ENCODE data around the gene SMAD4.

SMAD4 gene

GRCh38 chr18:51021226-51021965 is 8.6 kb upstream of the SMAD4 start:
- no peak for DNase-seq (ENCODE audit: low read depth)

- DNase-seq (ENCODE audit: low read depth), result no peak
These were observed 4.5 kb upstream of the SMAD4 start for GRCh38 chr18:51025512-51025911.

- no peak for DNase-seq (ENCODE audit: low read depth)
These were observed 1.7 kb upstream of the SMAD4 start for GRCh38 chr18:51028201-51028805.

GRCh38 chr18:51029378-51029693 is 677 bp upstream of the SMAD4 start:
- DNase-seq (ENCODE audit: low read depth), result no peak

- peak; percentile 27 for DNase-seq (ENCODE audit: low read depth)
These were observed 685 bp downstream of the SMAD4 start for GRCh38 chr18:51030537-51031258.

GRCh38 chr18:51032193-51032592 is 2.2 kb downstream of the SMAD4 start:
- DNase-seq (ENCODE audit: low read depth), result no peak

GRCh38 chr18:51037230-51037629 is 7.2 kb downstream of the SMAD4 start:
- no peak for DNase-seq (ENCODE audit: low read depth)

- DNase-seq (ENCODE audit: low read depth), result no peak
These were observed 8.1 kb downstream of the SMAD4 start for GRCh38 chr18:51038110-51038509.

- DNase-seq (ENCODE audit: low read depth), result no peak
These were observed 9.4 kb downstream of the SMAD4 start for GRCh38 chr18:51039138-51040112.

- no peak for DNase-seq (ENCODE audit: low read depth)
These were observed 11.8 kb downstream of the SMAD4 start for GRCh38 chr18:51041677-51042352.

- no peak for DNase-seq (ENCODE audit: low read depth)
These were observed 15.0 kb downstream of the SMAD4 start for GRCh38 chr18:51044928-51045585.

GRCh38 chr18:51048190-51048589 is 18.2 kb downstream of the SMAD4 start:
- DNase-seq (ENCODE audit: low read depth), result no peak

- no peak for DNase-seq (ENCODE audit: low read depth)
These were observed 19.1 kb downstream of the SMAD4 start for GRCh38 chr18:51049137-51049536.

- peak; percentile 25 for DNase-seq (ENCODE audit: low read depth)
These were observed 21.2 kb downstream of the SMAD4 start for GRCh38 chr18:51051105-51051712.

- no peak for DNase-seq (ENCODE audit: low read depth)
These were observed 23.8 kb downstream of the SMAD4 start for GRCh38 chr18:51053814-51054213.

- peak; percentile 19 for DNase-seq (ENCODE audit: low read depth)
These were observed 24.8 kb downstream of the SMAD4 start for GRCh38 chr18:51054764-51055163.

GRCh38 chr18:51059969-51060368 is 30.0 kb downstream of the SMAD4 start:
- no peak for DNase-seq (ENCODE audit: low read depth)

GRCh38 chr18:51064256-51064655 is 34.2 kb downstream of the SMAD4 start:
- no peak for DNase-seq (ENCODE audit: low read depth)

- no peak for DNase-seq (ENCODE audit: low read depth)
These were observed 36.3 kb downstream of the SMAD4 start for GRCh38 chr18:51066273-51066672.

GRCh38 chr18:51068105-51068504 is 38.1 kb downstream of the SMAD4 start:
- DNase-seq (ENCODE audit: low read depth), result peak; percentile 72

GRCh38 chr18:51069885-51070284 is 39.9 kb downstream of the SMAD4 start:
- no peak for DNase-seq (ENCODE audit: low read depth)
